Heart right ventricle (tissue), 16 donors: ENCODE measurements around the gene NT5DC2. TPM values are rescaled to one million over a fixed set of nuclear protein-coding genes. Genes with fewer than 3 reads are reported as not detected.

Source experiments
- ATAC-seq, 8 donors: fragments of 200-7000 bp; cut with Tn5 transposase; one replicate each; pipeline ENCODE4 v1.9.1; 2020; ENCODE audit warnings: mild to moderate bottlenecking in 8 of 8, moderate library complexity in 8 of 8, moderate number of reproducible peaks in 1 of 8
- DNase-seq, 2 donors: peaks; one replicate each; pipeline ENCODE4 v3.0.0-alpha.2; 2020
- H3K27ac ChIP-seq, 10 donors: fragments of 200-600 bp; sonication (generic) in 2 of 10; one replicate each; pipeline versions ENCODE4 v1.5.0 to v1.8.0; 2020 to 2022; ENCODE audit warnings: mild to moderate bottlenecking in 3 of 10
- H3K27me3 ChIP-seq, 7 donors: fragments of 200-600 bp; one replicate each; pipeline ENCODE4 v1.8.0; 2021 to 2022; ENCODE audit warnings: mild to moderate bottlenecking in 2 of 7
- H3K36me3 ChIP-seq, 9 donors: fragments of 200-600 bp; sonication (generic) in 1 of 9; one replicate each; pipeline versions ENCODE4 v1.5.0 to v1.8.0; 2020 to 2022; ENCODE audit warnings: mild to moderate bottlenecking in 2 of 9
- H3K4me1 ChIP-seq, 9 donors: fragments of 200-600 bp; sonication (generic) in 1 of 9; one replicate each; pipeline versions ENCODE4 v1.5.0 to v1.8.0; 2020 to 2022; ENCODE audit warnings: mild to moderate bottlenecking in 4 of 9
- H3K4me3 ChIP-seq, 10 donors: fragments of 200-600 bp; sonication (generic) in 2 of 10; one replicate each; pipeline versions ENCODE4 v1.5.0 to v1.8.0; 2020 to 2022; ENCODE audit warnings: mild to moderate bottlenecking in 7 of 10, moderate library complexity in 2 of 10
- H3K9me3 ChIP-seq, 11 donors: fragments of 200-600 bp in 10 of 11; sonication (generic) in 2 of 11; one replicate each; pipeline versions ENCODE4 v1.5.0 to v1.8.0; 2013 to 2022; ENCODE audit warnings: mild to moderate bottlenecking in 2 of 11, control low read depth in 1 of 11, moderate library complexity in 1 of 11
- WGBS, 2 donors: extraction: QIAGEN DNeasy Blood & Tissue Kit; methylation state at CpG; one replicate each; pipeline ENCODE4 v1.1.7; 2013; ENCODE audit warnings: inconsistent platforms in 1 of 2; 5-methylcytosine and 5-hydroxymethylcytosine counted together
- intact Hi-C, 10 donors: fragments of 100-400 bp; cut with DNase I; formaldehyde crosslinking; loops; one replicate each; pipeline versions ENCODE4 v1.11.1 to v1.14.2; 2022
- polyA plus RNA-seq, 2 donors: library from polyadenylated mRNA; stranded (reverse); fragments of 200-250 nt; gene quantifications; one replicate each; pipeline ENCODE4 v1.2.3, GENCODE V29; 2013
- total RNA-seq, 10 donors: library from RNA; stranded (reverse); fragmentation: NEBNext Ultra II Directional in 3 of 10; extraction: Animal tissue kit (Norgen Biotek cat#: 25700) in 3 of 10; gene quantifications; one replicate each; pipeline versions ENCODE4 v1.2.1 to v1.2.4, GENCODE V29; 2021 to 2023
- TF ChIP-seq, protein P1 (sequence below), 9 donors: fragments of 200-600 bp; sonication (generic) in 2 of 9; IDR thresholded peaks; one replicate each; pipeline versions ENCODE4 v1.5.0 to v1.8.0; 2021 to 2022; ENCODE audit warnings: antibody characterized with exemption in 9 of 9, mild to moderate bottlenecking in 5 of 9, moderate library complexity in 1 of 9
- donor health status: Arrhythmogenic right ventricular cardiomyopathy.
- donor health status: ischemic (EF 13 %, LVEDD 7.1; RV severe dilation, severe dysfunction).
- donor health status: healthy with polysubstance abuse.
- donor health status: DM: no; HTN: yes; CAD: no.
- donor health status: DM: no; HTN: no; CAD: no.
- donor health status: ischemic (EF 25% LVEDD 6.9; RV normal size, moderate dysfunction).
- donor health status: ischemic (EF 25% LVEDD 5.7; RV mildly dilated, moderate dysfunction).
- donor health status: healthy.
- donor health status: DM: yes; HTN: yes; CAD: no.
- donor health status: Ischemic cardiomyopathy.
- donor health status: ischemic (EF 35%, LVEDD 5.7; RV mildly dilated, moderate dysfunction).
- donor health status: nonischemic (EF 11% LVEDD 7.7; RV severe dilation, severe dysfunction).
- donor health status: DM: yes; HTN: yes; CAD: no.
- donor health status: PGD.
- donor health status: ischemic (EF 29% LVEDD 5.4; RV normal size, mild dysfunction).
- donor health status: nonischemic (EF 23%, LVEDD 6.1; RV moderate dilation, normal function).

The NT5DC2 gene
- total and polyA plus RNA-seq, 12 donors: 25.1 to 138 (median 54.5) TPM

DNA sequence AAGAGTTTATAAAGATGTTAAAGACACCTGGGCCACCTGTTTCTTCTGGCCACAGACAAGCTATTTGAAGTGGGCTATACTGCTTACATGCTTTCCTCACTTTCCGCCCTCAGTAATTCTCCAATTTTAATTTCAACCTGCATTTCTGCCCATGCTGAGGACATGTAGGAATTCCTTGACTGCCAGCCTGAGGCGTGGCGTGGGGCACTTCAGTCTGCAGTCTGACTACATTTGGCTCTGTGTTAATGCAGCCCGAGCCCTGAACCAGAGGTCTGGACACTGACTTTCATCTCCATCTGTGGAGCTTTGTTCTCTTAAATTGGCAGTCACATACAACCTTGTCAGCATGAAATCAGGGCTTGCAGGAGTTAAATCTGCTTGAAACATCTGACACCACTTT, 11.3 kb upstream of the NT5DC2 start:
- ATAC-seq (peak in 4 of 8 donors; percentile 29 to 59 (median 49)), DNase-seq (no peak)
- Histone ChIP-seq H3K4me1 (peaks cover 0 to 33% (median 12%) of the 10 kb centered on the region in 9 donors), H3K27ac (peak overlapping the region in 2 of 10 donors; percentile 1 to 18), H3K27me3 (no peaks in the 10 kb centered on the region), H3K4me3 (no peak overlapping the region), H3K9me3 (no peaks in the 10 kb centered on the region), H3K36me3 (peaks cover 0 to 96% (median 19%) of the 10 kb centered on the region in 9 donors)
- 54 to 67% methylated on average over 4 of the region's 4 CpGs for WGBS, 2 donors
- intact Hi-C loops: loop anchor here in 1 of 10 donors (5.0 kb wide), 1 partner anchor 533 kb away; no protein-coding TSS in a partner anchor
- TF ChIP-seq, protein P1, sequence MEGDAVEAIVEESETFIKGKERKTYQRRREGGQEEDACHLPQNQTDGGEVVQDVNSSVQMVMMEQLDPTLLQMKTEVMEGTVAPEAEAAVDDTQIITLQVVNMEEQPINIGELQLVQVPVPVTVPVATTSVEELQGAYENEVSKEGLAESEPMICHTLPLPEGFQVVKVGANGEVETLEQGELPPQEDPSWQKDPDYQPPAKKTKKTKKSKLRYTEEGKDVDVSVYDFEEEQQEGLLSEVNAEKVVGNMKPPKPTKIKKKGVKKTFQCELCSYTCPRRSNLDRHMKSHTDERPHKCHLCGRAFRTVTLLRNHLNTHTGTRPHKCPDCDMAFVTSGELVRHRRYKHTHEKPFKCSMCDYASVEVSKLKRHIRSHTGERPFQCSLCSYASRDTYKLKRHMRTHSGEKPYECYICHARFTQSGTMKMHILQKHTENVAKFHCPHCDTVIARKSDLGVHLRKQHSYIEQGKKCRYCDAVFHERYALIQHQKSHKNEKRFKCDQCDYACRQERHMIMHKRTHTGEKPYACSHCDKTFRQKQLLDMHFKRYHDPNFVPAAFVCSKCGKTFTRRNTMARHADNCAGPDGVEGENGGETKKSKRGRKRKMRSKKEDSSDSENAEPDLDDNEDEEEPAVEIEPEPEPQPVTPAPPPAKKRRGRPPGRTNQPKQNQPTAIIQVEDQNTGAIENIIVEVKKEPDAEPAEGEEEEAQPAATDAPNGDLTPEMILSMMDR (IDR thresholded peaks at IDR 0.05): no peak

DNA sequence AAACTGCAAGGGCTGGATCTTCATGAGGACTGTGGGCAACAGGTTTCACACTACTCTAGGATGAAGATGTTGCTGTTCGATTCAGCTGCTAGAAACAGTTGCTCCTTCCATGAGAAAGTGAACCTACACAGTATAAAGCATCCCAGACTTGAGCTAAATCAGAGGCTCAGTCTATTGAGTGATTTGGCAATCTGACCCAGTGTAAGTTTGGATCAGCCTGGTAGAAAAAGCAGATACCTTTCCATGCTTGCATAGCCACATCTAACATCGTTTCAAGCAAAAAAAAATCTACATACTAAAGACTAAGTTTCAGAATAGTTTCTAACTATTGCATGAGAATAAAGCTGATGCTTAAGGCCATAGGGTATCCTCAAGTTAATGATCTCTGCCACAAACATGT, 7.4 kb upstream of the NT5DC2 start:
- no peaks in the 10 kb centered on the region for H3K27me3 ChIP-seq
- peaks cover 0 to 61% (median 0%) of the 10 kb centered on the region in 9 donors for H3K36me3 ChIP-seq
- no peak overlapping the region for H3K27ac ChIP-seq
- peaks cover 10 to 64% (median 36%) of the 10 kb centered on the region in 9 donors for H3K4me1 ChIP-seq
- no peak for DNase-seq
- intact Hi-C loops: no loop called here
- 70 to 77% methylated on average over 2 of the region's 2 CpGs for WGBS, 2 donors
- H3K4me3 ChIP-seq: no peak overlapping the region
- no peak for ATAC-seq
- H3K9me3 ChIP-seq: no peaks in the 10 kb centered on the region
- TF ChIP-seq, protein P1 (IDR thresholded peaks at IDR 0.05): no peak

DNA sequence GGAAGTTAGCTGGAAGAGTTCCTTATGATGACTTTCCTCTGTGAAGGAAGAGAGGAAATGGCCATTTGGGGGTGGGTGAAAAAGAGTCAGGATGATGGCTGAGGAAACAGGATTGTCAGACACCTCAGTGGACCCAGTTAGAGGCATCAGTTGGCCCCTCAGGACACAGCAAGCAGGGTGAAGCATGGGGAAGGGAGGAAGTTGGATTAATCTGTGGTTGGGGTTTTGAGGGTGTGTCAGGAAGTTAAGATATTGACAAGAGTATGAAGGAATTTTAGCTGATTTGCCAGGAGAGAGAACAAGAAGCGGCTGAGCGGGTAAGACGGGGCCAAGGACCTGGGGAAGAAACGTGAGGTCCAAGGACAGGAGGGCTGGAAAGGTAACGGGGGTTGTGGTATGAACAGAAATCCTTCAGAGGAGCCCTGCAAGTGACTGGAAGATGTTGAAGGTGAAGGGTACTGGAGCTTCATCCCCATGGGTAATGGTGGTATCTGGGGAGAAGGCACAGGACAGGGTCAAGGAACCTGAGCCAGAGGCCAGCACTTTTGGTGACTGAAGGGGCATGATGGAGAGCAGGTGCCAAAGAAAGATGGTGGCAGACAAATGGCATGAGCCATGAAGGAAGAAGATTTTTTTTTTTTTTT, 5.5 kb upstream of the NT5DC2 start:
- no peaks in the 10 kb centered on the region for H3K9me3 ChIP-seq
- DNase-seq (no peak), ATAC-seq (no peak)
- no peaks in the 10 kb centered on the region for H3K27me3 ChIP-seq
- intact Hi-C loops: loop anchor here in 5 of 10 donors (5.0 kb wide), 2 partner anchors 47 to 67 kb away; no protein-coding TSS in a partner anchor
- WGBS, 2 donors: 80 to 83% methylated on average over 5 of the region's 5 CpGs
- H3K36me3 ChIP-seq: peaks cover 0 to 43% (median 0%) of the 10 kb centered on the region in 9 donors
- peak overlapping the region in 5 of 10 donors; percentile 63 to 93 (median 79) for H3K4me3 ChIP-seq
- peaks cover 10 to 70% (median 46%) of the 10 kb centered on the region in 9 donors for H3K4me1 ChIP-seq
- TF ChIP-seq, protein P1 (IDR thresholded peaks at IDR 0.05): no peak
- H3K27ac ChIP-seq: peak overlapping the region in 3 of 10 donors; percentile 24 to 96 (median 34)

DNA sequence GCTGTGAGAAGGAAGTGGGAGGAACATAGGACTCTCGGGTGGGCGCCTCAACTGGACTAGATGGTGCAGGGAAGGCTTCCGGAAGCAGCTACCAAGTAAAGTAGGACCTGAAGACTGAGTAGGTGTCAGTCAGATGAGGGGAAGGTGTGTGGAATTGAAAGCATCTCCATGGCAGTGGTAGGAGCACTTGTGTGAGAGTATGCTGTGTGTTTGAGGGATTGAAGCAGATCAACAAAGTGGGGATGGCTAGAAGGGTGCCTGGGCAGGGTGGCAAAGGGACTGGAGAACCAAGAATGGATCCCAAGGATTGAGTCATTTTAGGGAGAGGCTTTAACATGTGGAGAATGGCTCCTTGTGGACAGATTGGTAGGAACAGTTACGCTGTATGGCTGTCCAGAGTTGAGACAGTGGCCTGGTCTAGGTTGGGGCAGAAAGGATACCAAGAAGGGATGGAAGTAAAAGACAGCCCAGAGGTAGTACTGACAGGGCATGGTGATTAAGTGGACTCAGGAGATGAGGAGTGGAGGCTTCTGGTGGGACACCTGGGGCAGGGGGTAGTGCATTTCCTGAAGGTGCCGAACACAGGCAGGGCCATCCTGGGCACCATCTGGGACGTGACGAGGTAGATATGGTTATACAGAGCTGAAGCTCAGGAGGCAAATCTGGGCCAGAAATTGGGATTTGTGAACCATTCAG, 4.2 kb upstream of the NT5DC2 start:
- ATAC-seq: no peak
- no peak for DNase-seq
- no peaks in the 10 kb centered on the region for H3K27me3 ChIP-seq
- no peaks in the 10 kb centered on the region for H3K9me3 ChIP-seq
- intact Hi-C loops: loop anchor here in 7 of 10 donors (2.0 to 5.0 kb wide), 4 partner anchors 46 to 67 kb away; no protein-coding TSS in a partner anchor
- H3K36me3 ChIP-seq: peaks cover 0 to 30% (median 0%) of the 10 kb centered on the region in 9 donors
- 47 to 55% methylated on average over 7 of the region's 7 CpGs for WGBS, 2 donors
- peak overlapping the region; percentile 5 to 96 (median 92) for H3K27ac ChIP-seq
- peak overlapping the region; percentile 46 to 93 (median 71) for H3K4me3 ChIP-seq
- TF ChIP-seq, protein P1 (IDR thresholded peaks at IDR 0.05): no peak
- peaks cover 13 to 77% (median 49%) of the 10 kb centered on the region in 9 donors for H3K4me1 ChIP-seq
